Measurements from ENCODE around the gene MPC2. TPM values are rescaled to one million over a fixed set of nuclear protein-coding genes. Genes with fewer than 3 reads are reported as not detected.

The MPC2 gene
- total RNA-seq, 1 experiment from 2014 or later = 71.7 TPM

DNA sequence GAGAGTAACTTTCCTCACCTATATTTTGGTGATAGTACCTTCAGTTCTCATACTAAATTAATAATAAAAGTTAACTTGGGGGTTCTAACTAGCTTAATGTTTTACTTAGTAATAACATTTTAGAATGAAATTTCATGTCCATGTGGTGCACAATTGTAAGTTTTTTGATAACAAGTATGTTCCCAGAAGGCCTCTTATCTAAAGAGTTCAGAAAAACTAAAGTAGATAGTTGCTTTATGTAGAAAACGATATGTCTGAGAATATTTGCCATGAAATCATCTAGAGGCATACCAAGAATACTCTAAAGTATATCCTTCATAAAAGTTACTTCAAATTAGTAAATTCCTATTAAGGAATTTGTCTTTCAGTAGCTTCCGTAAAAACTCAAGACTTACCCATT is 12.8 kb downstream of the MPC2 start:
- CTCF ChIA-PET = interaction anchor here (0.6 to 0.7 kb wide), 2 partner anchors 158 to 165 kb away, joined by 3 read pairs; no protein-coding TSS in a partner anchor
- DNase-seq (ENCODE audit: low read depth, low spot score) (no peak), ATAC-seq (no peak)
- in situ Hi-C loops (cut with HindIII; ENCODE audit: low pct_unique_long_range_greater_than_20kb, low sequenced_read_pairs) (no loop called here), intact Hi-C loops (cut with micrococcal nuclease; ENCODE audit: unreplicated experiment) (no loop called here)
- Histone ChIP-seq H3K36me3 (ENCODE audit: control insufficient read depth, insufficient read depth, low read length) (no peaks in the 10 kb centered on the region; the same call in 1 of the 2 replicates), H3K4me3 (ENCODE audit: low read depth in 2 of 2, low read length in 2 of 2) (no peak overlapping the region), H3K27ac (ENCODE audit: low read length) (no peak overlapping the region), H3K9me3 (ENCODE audit: control insufficient read depth, insufficient read depth, low read depth, low read length) (no peaks in the 10 kb centered on the region), H3K27me3 (ENCODE audit: control insufficient read depth, insufficient read depth, low read length) (no peaks in the 10 kb centered on the region), H3K4me1 (ENCODE audit: control insufficient read depth, insufficient read depth, low read length) (peaks cover 26% of the 10 kb centered on the region)
- POLR2A ChIA-PET = no interaction called here
- TF ChIP-seq, protein P1, sequence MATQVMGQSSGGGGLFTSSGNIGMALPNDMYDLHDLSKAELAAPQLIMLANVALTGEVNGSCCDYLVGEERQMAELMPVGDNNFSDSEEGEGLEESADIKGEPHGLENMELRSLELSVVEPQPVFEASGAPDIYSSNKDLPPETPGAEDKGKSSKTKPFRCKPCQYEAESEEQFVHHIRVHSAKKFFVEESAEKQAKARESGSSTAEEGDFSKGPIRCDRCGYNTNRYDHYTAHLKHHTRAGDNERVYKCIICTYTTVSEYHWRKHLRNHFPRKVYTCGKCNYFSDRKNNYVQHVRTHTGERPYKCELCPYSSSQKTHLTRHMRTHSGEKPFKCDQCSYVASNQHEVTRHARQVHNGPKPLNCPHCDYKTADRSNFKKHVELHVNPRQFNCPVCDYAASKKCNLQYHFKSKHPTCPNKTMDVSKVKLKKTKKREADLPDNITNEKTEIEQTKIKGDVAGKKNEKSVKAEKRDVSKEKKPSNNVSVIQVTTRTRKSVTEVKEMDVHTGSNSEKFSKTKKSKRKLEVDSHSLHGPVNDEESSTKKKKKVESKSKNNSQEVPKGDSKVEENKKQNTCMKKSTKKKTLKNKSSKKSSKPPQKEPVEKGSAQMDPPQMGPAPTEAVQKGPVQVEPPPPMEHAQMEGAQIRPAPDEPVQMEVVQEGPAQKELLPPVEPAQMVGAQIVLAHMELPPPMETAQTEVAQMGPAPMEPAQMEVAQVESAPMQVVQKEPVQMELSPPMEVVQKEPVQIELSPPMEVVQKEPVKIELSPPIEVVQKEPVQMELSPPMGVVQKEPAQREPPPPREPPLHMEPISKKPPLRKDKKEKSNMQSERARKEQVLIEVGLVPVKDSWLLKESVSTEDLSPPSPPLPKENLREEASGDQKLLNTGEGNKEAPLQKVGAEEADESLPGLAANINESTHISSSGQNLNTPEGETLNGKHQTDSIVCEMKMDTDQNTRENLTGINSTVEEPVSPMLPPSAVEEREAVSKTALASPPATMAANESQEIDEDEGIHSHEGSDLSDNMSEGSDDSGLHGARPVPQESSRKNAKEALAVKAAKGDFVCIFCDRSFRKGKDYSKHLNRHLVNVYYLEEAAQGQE (IDR thresholded peaks at IDR 0.05; ENCODE audit: insufficient read depth in 1 of 2, low read depth in 2 of 2, low read length in 1 of 2) = no peak
- TF ChIP-seq POLR2AphosphoS5 (IDR thresholded peaks at IDR 0.05; ENCODE audit: low read depth, low read length) = no peak
- TF ChIP-seq, protein P2, sequence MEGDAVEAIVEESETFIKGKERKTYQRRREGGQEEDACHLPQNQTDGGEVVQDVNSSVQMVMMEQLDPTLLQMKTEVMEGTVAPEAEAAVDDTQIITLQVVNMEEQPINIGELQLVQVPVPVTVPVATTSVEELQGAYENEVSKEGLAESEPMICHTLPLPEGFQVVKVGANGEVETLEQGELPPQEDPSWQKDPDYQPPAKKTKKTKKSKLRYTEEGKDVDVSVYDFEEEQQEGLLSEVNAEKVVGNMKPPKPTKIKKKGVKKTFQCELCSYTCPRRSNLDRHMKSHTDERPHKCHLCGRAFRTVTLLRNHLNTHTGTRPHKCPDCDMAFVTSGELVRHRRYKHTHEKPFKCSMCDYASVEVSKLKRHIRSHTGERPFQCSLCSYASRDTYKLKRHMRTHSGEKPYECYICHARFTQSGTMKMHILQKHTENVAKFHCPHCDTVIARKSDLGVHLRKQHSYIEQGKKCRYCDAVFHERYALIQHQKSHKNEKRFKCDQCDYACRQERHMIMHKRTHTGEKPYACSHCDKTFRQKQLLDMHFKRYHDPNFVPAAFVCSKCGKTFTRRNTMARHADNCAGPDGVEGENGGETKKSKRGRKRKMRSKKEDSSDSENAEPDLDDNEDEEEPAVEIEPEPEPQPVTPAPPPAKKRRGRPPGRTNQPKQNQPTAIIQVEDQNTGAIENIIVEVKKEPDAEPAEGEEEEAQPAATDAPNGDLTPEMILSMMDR (IDR thresholded peaks at IDR 0.05) = no peak
- no peak for TF ChIP-seq SIN3A (IDR thresholded peaks at IDR 0.05; ENCODE audit: borderline replicate concordance, insufficient read depth, low read depth, low read length)
- TF ChIP-seq TCF7L2 (IDR thresholded peaks at IDR 0.05; ENCODE audit: low read depth, low read length) = no peak
- no TSS peak for BruUV-seq (replicated peaks)

DNA sequence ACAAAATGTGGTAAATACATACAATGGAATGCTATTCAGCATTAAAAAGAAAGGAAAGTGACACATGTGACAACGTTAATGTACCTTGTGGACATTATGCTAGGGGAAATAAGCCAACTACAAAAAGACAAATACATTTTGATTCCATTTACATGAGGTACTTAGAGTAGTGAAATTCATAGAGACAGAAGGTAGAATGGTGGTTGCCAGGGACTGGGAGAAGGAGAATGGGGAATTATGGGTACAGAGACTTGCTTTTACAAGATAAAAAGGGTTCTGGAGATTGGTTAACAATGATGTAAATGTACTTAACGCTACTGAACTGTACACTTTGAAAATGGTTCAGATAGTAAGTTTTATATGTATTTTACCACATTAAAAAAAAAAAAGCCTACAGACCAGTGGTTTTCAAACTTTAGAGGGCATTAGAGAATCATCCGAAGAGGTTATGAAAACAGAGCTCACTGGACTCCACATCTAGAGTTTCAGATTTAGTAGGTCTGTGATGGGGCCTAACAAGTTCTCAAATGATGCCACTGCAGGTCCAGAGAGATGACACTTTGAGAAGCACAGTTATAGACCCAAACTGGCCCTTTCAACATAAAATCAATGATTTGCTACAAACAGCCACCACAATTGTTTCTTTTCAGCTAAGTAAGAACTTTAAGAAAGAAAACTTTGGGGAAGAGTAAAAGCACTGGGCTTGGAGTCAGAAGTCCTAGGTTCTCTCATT is 13.4 kb downstream of the MPC2 start:
- CTCF ChIA-PET = interaction anchor here (0.6 to 0.7 kb wide), 2 partner anchors 159 to 165 kb away, joined by 3 read pairs; no protein-coding TSS in a partner anchor
- H3K4me3 ChIP-seq (ENCODE audit: low read depth in 2 of 2, low read length in 2 of 2) = no peak overlapping the region
- intact Hi-C loops (cut with micrococcal nuclease; ENCODE audit: unreplicated experiment) (no loop called here), in situ Hi-C loops (cut with HindIII; ENCODE audit: low pct_unique_long_range_greater_than_20kb, low sequenced_read_pairs) (no loop called here)
- no peak for ATAC-seq
- BruUV-seq (replicated peaks) = no TSS peak
- H3K9me3 ChIP-seq (ENCODE audit: control insufficient read depth, insufficient read depth, low read depth, low read length) = no peaks in the 10 kb centered on the region
- H3K36me3 ChIP-seq (ENCODE audit: control insufficient read depth, insufficient read depth, low read length) = no peaks in the 10 kb centered on the region; the same call in 1 of the 2 replicates
- H3K27me3 ChIP-seq (ENCODE audit: control insufficient read depth, insufficient read depth, low read length) = no peaks in the 10 kb centered on the region
- H3K4me1 ChIP-seq (ENCODE audit: control insufficient read depth, insufficient read depth, low read length) = peaks cover 23% of the 10 kb centered on the region
- no peak for TF ChIP-seq POLR2AphosphoS5 (IDR thresholded peaks at IDR 0.05; ENCODE audit: low read depth, low read length)
- TF ChIP-seq, protein P1 (IDR thresholded peaks at IDR 0.05; ENCODE audit: insufficient read depth in 1 of 2, low read depth in 2 of 2, low read length in 1 of 2) = no peak
- TF ChIP-seq, protein P2 (IDR thresholded peaks at IDR 0.05) = no peak
- TF ChIP-seq TCF7L2 (IDR thresholded peaks at IDR 0.05; ENCODE audit: low read depth, low read length) = no peak
- TF ChIP-seq SIN3A (IDR thresholded peaks at IDR 0.05; ENCODE audit: borderline replicate concordance, insufficient read depth, low read depth, low read length) = no peak
- POLR2A ChIA-PET = no interaction called here
- no peak overlapping the region for H3K27ac ChIP-seq (ENCODE audit: low read length)
- no peak for DNase-seq (ENCODE audit: low read depth, low spot score)

Measured in Panc1 (cell line).